Fibroblast of peridontal ligament (primary cell): ENCODE results near the gene EHMT2.
"Not testable (repeated sequence)": the region's sequence is repeated elsewhere in the genome, so short reads cannot be mapped to it uniquely, and the experiment has no call there.

Source experiments
- DNase-seq: peaks from one replicate; pipeline ENCODE4 v3.0.0-alpha.2; 2010; ENCODE audit errors: extremely low read depth

Gene EHMT2

GRCh38 chr6:31915351-31915750 is 17.9 kb upstream of the EHMT2 start:
- DNase-seq: no peak

DNA sequence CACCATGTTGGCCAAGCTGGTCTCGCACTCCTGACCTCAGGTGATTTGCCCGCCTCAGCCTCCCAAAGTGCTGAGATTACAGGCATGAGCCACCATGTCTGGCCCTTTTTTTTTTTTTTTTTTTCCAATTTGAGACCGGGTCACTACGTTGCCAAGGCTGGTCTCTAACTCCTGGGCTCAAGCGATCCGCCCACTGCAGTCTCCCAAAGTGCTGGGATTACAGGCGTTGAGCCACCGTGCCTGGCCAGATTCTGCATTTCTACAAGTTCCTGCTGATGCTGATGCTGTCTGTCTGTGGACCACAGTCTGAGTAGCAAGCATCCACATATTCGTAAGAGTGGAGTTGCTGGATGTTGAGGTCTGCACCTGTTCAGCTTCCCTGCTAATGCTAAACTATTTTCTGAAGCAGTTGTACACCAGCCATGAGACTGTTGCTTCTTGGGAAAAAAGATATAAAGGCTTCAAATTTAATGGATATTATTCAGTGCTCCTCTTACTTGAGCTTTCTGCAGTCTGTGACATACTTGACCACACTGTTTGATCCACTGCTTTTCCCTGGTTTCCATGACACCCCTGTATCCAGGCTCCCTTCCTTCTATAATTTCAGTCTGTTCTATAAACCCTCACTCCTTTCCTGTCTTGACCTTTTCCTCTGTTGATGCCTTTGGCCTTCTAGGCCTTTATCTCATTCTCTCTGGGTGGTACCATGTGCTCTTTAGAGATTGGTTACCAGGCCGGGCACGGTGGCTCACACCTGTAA is 14.5 kb upstream of the EHMT2 start:
- peak; percentile 25 for DNase-seq

GRCh38 chr6:31909298-31909697 is 11.8 kb upstream of the EHMT2 start:
- DNase-seq: not testable (repeated sequence)

DNA sequence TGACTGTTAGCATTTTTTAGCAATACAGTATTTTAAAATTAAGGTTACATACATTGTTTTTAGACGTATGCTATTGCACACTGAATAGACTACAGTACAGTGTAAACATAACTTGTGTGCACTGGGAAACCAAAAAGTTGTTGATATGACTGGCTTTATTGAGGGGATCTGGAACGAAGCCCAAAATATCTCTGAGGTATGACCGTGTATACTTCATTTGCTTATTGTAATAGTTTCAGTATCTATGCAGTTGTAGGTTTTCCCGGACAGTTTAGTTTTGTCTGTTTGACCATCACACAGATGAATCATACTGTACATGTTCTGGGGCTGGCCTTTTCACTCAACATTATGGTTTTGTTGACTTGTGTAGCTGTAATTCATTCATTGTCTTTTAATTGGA is 11.3 kb upstream of the EHMT2 start:
- DNase-seq: peak; percentile 62

GRCh38 chr6:31908255-31908654 is 10.8 kb upstream of the EHMT2 start:
- DNase-seq: not testable (repeated sequence)

DNA sequence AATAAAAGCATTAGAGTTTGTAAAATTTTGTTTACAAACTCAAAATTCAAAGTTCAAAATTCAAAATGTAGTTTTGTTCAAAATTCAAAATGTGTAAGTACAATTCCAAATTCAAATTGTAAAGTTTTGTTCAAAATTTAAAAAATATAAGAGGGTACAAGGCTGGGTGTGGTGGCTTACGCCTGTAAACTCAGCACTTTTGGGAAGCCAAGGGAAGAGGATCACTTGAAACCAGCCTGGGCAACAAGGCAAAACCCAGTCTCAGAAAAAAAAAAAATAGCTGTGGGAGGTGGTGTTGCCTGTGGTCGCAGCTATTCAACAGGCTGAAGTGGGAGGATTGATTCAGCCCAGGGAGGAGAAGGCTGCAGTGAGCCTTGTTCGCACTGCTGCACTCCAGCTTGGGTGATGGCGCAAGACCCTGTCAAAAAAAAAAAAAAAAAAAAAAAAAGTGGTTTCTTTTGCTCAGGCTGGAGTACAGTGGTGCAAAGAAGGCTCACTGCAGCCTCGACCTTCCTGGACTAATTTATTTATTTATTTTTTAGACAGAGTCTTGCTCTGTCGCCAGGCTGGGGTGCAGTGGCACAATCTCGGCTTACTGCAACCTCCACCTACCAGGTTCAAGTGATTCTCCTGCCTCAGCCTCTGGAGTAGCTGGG is 9.8 kb upstream of the EHMT2 start:
- DNase-seq: peak; percentile 88

DNA sequence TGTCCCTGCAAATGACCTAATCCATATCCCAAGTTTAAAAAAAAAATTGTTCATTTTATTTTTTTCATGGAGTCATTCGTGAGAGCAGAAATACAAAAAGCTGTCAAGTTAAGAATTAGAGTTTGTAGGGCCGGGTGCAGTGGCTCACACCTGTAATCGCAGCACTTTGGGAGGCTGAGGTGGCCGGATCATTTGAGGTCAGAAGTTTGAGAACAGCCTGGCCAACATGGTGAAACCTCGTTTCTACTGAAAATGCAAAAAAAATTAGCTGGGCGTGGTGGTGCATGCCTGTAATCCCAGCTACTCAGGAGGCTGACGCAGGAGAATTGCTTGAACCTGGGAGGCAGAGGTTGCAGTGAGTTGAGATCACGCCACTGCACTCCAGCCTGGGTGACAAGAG is 9.2 kb upstream of the EHMT2 start:
- not testable (repeated sequence) for DNase-seq

DNA sequence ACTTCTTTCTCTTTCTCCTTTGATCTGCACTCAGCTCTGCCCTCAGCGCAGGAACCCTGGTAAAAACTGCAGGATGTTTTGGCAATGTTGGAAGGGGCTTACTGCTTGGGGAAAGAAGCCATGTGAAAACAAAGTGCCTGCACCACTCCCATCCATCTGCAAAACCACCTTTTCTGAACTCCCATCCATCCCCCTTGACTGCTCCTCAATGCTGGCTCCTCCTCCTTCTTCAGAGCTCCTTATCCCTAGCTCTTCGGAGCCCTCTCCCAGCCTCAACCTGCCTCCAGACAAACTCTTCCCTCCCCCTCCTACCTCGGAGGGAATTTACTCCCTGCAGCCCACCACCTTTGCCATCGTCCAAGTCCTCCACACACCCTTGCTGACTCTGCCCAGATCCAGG is 8.6 kb upstream of the EHMT2 start:
- DNase-seq: no peak

DNA sequence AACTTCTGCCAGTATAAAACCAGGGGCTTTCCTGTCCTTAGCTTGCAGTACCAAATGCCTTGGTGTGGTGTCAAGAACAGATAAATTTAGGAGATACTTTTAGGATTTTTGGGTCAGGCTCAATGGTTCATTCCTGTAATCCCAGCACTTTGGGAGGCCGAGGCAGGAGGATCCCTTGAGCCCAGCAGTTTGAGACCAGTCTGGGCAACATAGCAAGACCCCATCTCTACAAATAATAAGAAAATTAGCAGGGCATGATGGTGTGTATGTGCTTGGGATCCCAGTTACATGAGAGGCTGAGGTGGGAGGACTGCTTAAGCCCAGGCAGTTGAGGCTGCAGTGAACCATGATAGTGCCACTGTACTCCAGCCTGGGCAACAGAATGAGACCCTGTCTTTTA is 7.5 kb upstream of the EHMT2 start:
- no peak for DNase-seq

DNA sequence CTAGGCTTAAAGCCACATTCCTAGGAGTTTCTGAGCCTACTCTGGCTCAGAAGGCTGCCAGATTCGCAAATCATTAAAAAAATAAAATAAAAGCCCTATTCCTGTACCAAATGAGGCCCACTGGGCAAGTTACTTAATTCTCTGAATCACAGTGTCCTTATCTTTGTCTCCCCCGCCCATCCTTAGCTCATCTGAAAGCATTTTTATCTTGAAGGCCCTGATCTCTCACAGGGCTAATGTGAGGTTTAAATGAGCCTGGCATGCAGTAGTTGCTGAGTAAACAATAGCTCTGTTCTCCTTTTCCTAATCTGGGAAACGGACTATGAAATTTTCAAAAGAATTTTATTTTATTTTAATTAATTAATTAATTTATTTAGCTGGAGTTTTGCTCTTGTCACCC is 6.5 kb upstream of the EHMT2 start:
- no peak for DNase-seq

DNA sequence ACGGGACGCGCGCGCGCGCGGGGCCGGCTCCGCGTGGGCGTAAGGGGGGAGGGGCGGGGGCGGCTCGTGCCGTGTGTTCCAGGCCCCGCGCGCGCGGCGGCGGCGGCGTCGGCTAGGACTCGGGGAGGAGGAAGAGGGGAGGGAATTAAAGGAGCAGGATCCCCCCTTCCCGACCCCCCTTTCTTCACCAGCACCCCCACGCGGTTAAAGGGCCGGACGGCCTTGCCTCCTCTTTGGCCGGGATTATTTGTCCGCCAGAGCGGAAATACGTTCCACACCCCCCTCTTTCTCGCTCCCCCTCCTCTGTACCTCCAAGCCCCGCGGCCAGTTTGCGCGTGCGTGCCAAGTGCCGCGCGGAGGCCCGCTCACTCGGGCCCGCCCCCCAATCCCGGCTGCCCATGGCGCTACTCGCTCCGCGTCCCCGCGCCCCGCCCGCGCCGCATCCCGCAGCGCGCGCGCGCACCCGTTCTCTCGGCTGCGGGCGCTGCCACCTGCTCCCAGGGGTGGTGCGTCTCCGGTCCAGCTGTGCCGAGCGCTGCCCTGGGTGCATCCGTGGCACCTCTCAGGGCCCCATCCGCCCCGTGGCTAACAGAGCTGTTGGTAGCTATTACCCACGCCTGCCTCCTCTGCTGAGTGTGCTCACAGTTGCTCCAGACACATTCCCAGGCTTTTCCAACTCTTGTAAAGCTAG is 4.6 kb upstream of the EHMT2 start, which contains the start of gene ZBTB12:
TSS of gene ZBTB12 (minus strand) at position 134 of the 691 bp plus-strand sequence. CDS start 781 bp downstream, outside the sequence.
- DNase-seq: peak; percentile 97

- peak; percentile 20 for DNase-seq
These were observed 4.0 kb upstream of the EHMT2 start for GRCh38 chr6:31901415-31901952.

- no peak for DNase-seq
These were observed 3.5 kb upstream of the EHMT2 start for GRCh38 chr6:31900917-31901414.

DNA sequence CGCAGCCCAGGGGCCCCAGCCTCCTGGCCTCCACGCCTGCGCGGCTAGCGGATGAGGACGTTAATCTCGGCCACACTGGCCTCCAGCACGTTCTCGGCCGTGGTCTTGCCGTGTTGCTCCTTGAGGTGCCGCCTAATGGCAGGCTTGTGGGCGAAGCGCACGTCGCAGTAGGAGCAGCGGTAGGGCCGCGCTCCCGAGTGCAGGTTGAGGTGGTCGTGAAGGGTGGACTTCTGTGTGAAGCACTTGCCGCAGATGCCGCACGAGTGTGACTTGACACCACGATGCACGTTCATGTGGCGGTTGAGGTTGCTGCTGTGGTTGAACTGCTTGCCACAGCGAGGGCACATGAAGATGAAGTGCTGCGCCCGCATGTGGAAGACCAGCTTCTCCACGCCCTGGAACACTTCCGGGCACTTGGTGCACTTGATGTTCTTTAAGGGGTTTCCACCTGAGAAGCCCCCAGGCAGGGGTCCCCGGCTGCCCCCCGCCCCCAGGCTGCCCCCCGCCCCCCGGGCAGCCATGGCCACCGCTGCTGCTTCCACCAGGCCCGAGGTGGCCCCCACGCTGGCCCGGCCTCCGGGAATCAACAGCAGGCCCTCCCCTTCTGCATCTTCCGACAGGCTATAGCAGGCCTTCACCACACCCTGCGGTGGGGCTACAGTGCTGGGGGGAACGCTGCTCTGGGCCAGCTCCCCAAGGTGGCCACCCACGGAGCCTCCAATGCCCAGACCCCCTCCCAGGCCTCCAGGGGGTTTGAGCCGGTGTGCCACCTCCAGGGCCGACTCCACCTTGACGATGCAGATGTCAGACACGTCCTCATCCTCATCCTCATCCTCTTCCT is 2.6 kb upstream of the EHMT2 start:
- no peak for DNase-seq

DNA sequence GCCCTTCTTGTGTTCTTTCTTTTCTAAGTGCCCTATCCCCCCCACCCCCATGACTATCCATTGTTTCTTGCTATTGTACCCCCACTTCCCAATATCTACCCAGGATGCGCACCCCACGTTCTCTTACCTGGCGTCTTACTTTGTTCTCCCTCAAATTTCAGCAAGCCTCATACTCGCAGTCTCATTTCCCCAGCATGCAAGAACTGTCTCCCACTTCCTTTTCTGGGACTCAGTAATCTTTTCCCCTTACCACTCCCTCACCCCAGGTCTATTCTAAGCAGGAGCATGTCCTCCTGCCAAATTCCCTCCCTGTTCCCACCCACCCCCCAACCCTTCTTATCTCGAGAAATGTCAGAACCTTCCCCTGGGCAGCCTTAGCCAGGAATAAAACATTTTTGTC is 1.7 kb upstream of the EHMT2 start:
- DNase-seq: no peak

DNA sequence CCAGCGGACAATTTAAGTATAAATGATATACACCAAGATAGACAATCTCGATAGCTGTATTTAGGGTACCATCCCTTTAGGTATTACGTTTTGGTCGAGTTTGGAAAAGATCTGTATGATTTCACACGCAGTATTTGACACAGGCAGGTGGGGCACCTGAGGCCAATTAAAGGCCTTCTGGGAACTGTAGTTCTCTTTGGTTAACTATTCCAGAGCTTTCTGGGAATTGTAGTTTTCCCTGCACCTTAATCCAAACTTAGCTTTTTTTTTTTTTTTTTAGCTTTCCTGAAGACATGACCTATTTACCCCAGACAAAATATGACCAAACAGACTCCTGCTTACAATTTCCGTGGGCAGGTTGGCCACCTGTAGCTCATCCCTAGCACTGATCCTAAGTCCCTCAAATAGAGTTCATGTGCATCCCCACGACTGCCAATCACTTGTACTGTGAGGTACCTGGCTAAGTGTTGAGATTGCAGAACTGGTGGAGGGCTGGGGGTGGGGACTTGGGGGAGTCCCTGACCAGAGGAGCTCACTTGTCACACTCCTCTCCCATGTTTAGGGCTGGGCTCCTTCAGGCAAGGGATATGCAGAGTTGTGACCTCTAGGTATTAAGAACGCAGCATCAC is 999 bp upstream of the EHMT2 start:
- peak; percentile 45 for DNase-seq

- no peak for DNase-seq
These were observed 464 bp downstream of the EHMT2 start for GRCh38 chr6:31896856-31897611.

- no peak for DNase-seq
These were observed 1.0 kb downstream of the EHMT2 start for GRCh38 chr6:31896493-31896855.

DNA sequence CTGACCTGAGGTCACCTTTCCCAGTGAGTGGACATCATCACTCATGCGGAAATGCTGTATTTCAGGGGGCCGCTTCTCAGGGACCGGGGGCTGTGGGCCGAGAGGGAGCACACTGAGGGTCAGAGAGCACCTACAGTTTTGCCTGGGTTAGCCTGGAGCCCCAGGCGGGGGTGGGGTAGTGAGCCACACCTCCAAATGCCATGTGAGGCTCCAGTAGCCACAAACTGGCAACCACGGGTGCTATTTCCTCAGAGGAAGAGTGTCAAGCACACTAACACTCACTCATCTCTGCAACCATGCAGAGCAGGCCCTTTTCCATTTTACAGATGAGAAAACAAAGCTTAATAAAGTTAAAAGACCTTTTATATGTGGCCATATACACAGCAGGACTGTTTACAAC is 4.7 kb downstream of the EHMT2 start:
- DNase-seq: no peak

DNA sequence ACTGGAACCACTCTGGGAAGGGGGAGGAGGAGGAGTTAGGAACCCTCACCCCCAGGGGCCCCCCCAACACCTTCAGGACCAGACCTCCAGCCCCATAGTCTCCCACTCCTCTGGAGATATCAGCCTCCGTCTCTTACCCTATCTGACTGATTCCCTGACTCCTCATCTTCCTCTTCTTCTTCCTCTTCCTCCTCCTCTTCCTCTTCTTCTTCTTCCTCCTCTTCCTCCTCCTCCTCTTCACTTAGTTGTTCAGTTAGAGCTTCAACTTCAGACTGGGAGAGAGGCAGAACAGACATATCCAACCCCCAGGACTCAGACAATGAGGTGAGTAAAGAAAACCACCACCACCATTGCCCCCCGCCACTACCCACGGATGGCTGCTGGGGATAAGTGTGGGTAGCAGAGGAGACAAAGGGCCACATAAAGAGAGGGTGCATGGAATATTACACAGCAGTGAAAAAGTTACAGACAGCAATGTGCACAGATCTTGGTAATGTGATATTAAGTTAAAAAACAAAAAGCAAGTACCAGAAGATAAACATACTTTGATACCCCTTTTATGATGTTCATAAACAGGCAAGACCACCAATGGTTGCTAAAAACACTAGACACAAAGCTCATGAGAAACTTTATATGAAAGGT is 8.0 kb downstream of the EHMT2 start:
- no peak for DNase-seq
